ENCODE results near the gene CDK16. TPM values are rescaled to one million over a fixed set of nuclear protein-coding genes. Genes with fewer than 3 reads are reported as not detected.

Gene CDK16
- total and polyA plus RNA-seq, 9 of the 15 experiments (the other 6 are each of a cell fraction or from before 2014, with no cell fraction given), result 3.9 to 104 (median 57.5) TPM

DNA sequence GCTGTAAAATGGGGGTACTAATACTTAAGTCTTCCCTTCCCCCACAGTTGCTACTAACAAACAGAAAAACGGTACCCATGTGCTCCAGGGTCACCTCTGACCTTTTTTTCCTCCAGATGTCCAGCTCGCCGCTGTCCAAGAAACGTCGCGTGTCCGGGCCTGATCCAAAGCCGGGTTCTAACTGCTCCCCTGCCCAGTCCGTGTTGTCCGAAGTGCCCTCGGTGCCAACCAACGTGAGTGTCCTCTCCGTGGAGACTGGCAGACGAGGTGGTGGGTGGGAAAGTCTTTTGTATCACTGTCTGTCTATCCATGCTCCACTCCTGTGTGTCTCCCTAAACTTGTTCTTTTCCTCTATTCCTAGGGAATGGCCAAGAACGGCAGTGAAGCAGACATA lies 19.8 kb upstream of the CDK16 start:
- no peak overlapping the region for H3K4me3 ChIP-seq
- no peak overlapping the region for H3K4me2 ChIP-seq (ENCODE audit: insufficient read depth, low read length)

More for the DNA sequence above, 19.8 kb upstream of the CDK16 start:
- H3K9me1 ChIP-seq (ENCODE audit: control insufficient read depth, insufficient read depth, low read length), result peaks cover 3% of the 10 kb centered on the region
- ATAC-seq (no peak), DNase-seq (ENCODE audit: extremely low read depth in 1 of 4, low spot score in 3 of 4) (no peak), FAIRE-seq (no peak)
- H4K20me1 ChIP-seq (replicated peaks; ENCODE audit: control insufficient read depth, insufficient read depth, low read length), result peaks cover 17% of the 10 kb centered on the region
- no TSS peak for BruUV-seq (replicated peaks)
- peaks cover 83% of the 10 kb centered on the region; the same call in 2 of the 3 replicates for H3K36me3 ChIP-seq (ENCODE audit: control insufficient read depth, insufficient read depth, low read length)
- in situ Hi-C loops (cut with MboI), result loop anchor here (10.0 kb wide), 2 partner anchors 186 to 326 kb away; no protein-coding TSS in a partner anchor
- TF ChIP-seq TAF1 (IDR thresholded peaks at IDR 0.05; ENCODE audit: control insufficient read depth, extremely low read depth, insufficient read depth, low read length, severe bottlenecking), result no peak
- TF ChIP-seq THRA (IDR thresholded peaks at IDR 0.05), result no peak
- no peak for TF ChIP-seq ZNF282 (CRISPR knock-in tag; IDR thresholded peaks at IDR 0.05)
- WGBS (ENCODE audit: insufficient coverage, low coverage, missing lambda C conversion rate), result 87% methylated on average over 5 of the region's 15 CpGs
- H3K27ac ChIP-seq (ENCODE audit: extremely low read depth, low read depth, low read length), result no peak overlapping the region
- H3K9me3 ChIP-seq (replicated peaks; ENCODE audit: control insufficient read depth, insufficient read depth, low read depth, low read length), result no peaks in the 10 kb centered on the region
- H3K27me3 ChIP-seq (ENCODE audit: control insufficient read depth in 2 of 2, insufficient read depth in 2 of 2, low read length in 2 of 2), result no peaks in the 10 kb centered on the region
- intact Hi-C loops (cut with micrococcal nuclease), result loop anchor here (10.0 kb wide), 1 partner anchor 546 kb away; no protein-coding TSS in a partner anchor
- no peak overlapping the region for H3K9ac ChIP-seq (ENCODE audit: insufficient read depth in 1 of 2, low read depth in 2 of 2, low read length in 2 of 2)
- H3K4me1 ChIP-seq (replicated peaks in 1 of 2; ENCODE audit: control insufficient read depth in 2 of 2, insufficient read depth in 2 of 2, low read length in 2 of 2), result peaks cover 3 to 11% of the 10 kb centered on the region in 2 experiments; a peak in 4 of 5 replicates
- POLR2A ChIA-PET, result interaction anchor here (0.7 kb wide), 1 partner anchor 14 kb away, joined by 4 read pairs; no protein-coding TSS in a partner anchor
- no peak overlapping the region for H2AFZ ChIP-seq (ENCODE audit: low read depth, low read length)
- CTCF ChIA-PET (ENCODE audit: low intra/inter-chr PET ratio), result no interaction called here
- H3K79me2 ChIP-seq (ENCODE audit: control insufficient read depth, insufficient read depth, low read length), result peaks cover 40% of the 10 kb centered on the region
